Thyroid gland (tissue), 4 donors: Measurements from ENCODE around the gene NMT1. TPM values are rescaled to one million over a fixed set of nuclear protein-coding genes. Genes with fewer than 3 reads are reported as not detected.

Source experiments
- DNase-seq, 2 donors: peaks; one replicate each; pipeline ENCODE4 v3.0.0-alpha.2; 2019
- H3K27ac ChIP-seq, 3 donors: fragments of 200-600 bp; sonication (generic); 1 replicate in 2 of 3; 2 replicates in 1 of 3; pipeline ENCODE4 v1.5.1; 2016 to 2019; ENCODE audit warnings: mild to moderate bottlenecking in 1 of 3, moderate library complexity in 1 of 3
- H3K27me3 ChIP-seq: fragments of 200-600 bp; sonication (generic); one replicate; pipeline ENCODE4 v1.5.1; 2019
- H3K36me3 ChIP-seq, 2 donors: fragments of 200-600 bp; sonication (generic); one replicate each; pipeline ENCODE4 v1.5.1; 2016 to 2019
- H3K4me1 ChIP-seq, 2 donors: fragments of 200-600 bp; sonication (generic); one replicate each; pipeline ENCODE4 v1.5.1; 2017 to 2019
- H3K4me3 ChIP-seq, 3 donors: fragments of 200-600 bp; sonication (generic); replicated peaks in 1 of 3; 1 replicate in 2 of 3; 2 replicates in 1 of 3; pipeline ENCODE4 v1.5.1; 2016; ENCODE audit warnings: mild to moderate bottlenecking in 1 of 3
- H3K9me3 ChIP-seq: fragments of 200-600 bp; sonication (generic); one replicate; pipeline ENCODE4 v1.5.1; 2017
- POLR2A ChIP-seq, 2 donors: fragments of 450-650 bp; IDR thresholded peaks; one replicate each; pipeline ENCODE4 v1.6.1; 2017; ENCODE audit warnings: antibody characterized with exemption in 2 of 2, mild to moderate bottlenecking in 2 of 2, moderate library complexity in 1 of 2
- WGBS, 2 donors: methylation state at CpG; one replicate each; pipeline ENCODE4 v1.1.5; 2017; 5-methylcytosine and 5-hydroxymethylcytosine counted together
- intact Hi-C: fragments of 100-400 bp; cut with DNase I; formaldehyde crosslinking; loops from one replicate; pipeline ENCODE4 v1.15.1; 2023
- total RNA-seq, 4 donors: library from RNA; depleted of rRNA; stranded (reverse); fragments of >200 nt; gene quantifications; one replicate each; pipeline ENCODE4 v1.2.3, GENCODE V29; 2016
- TF ChIP-seq, protein P1 (sequence below), 6 experiments: fragments of 200-600 bp in 3 of 6; fragments of 450-650 bp in 3 of 6; sonication (generic) in 3 of 6; IDR thresholded peaks; one replicate each; pipeline ENCODE4 v1.5.1; 2016 to 2019; ENCODE audit warnings: antibody characterized with exemption in 6 of 6, mild to moderate bottlenecking in 2 of 6, inconsistent platforms in 1 of 6, moderate library complexity in 1 of 6

NMT1 gene
- total RNA-seq, 4 donors from 2014 or later = 71.7 to 98.9 (median 85.2) TPM

DNA sequence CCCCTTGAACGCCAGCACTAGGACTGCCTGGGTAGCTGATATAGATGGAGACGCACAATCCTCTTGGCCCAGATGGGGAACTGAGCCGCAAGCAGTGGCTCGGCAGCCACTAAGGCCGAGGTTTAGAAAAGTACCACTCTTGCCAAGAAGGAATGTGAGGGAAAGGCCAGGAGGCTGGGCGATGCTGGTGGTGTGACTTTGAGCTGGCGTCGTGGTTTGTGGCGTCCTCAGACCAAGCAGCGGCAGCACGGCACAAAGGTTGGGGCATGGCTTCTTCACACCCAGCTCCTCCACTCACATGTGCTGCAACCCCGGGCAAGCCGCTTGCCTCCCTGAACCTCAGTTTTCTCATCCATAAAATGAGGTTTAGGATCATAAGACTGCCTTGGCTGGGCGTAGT lies 25.3 kb upstream of the NMT1 start:
- Histone ChIP-seq H3K27me3 (no peaks in the 10 kb centered on the region), H3K4me3 (no peak overlapping the region), H3K27ac (no peak overlapping the region), H3K36me3 (peaks cover 14 to 20% of the 10 kb centered on the region in 2 donors), H3K4me1 (peaks cover 15 to 16% of the 10 kb centered on the region in 2 donors), H3K9me3 (no peaks in the 10 kb centered on the region)
- 94 to 96% methylated on average over 14 of the region's 14 CpGs for WGBS, 2 donors
- TF ChIP-seq POLR2A (IDR thresholded peaks at IDR 0.05) = no peak
- TF ChIP-seq, protein P1, sequence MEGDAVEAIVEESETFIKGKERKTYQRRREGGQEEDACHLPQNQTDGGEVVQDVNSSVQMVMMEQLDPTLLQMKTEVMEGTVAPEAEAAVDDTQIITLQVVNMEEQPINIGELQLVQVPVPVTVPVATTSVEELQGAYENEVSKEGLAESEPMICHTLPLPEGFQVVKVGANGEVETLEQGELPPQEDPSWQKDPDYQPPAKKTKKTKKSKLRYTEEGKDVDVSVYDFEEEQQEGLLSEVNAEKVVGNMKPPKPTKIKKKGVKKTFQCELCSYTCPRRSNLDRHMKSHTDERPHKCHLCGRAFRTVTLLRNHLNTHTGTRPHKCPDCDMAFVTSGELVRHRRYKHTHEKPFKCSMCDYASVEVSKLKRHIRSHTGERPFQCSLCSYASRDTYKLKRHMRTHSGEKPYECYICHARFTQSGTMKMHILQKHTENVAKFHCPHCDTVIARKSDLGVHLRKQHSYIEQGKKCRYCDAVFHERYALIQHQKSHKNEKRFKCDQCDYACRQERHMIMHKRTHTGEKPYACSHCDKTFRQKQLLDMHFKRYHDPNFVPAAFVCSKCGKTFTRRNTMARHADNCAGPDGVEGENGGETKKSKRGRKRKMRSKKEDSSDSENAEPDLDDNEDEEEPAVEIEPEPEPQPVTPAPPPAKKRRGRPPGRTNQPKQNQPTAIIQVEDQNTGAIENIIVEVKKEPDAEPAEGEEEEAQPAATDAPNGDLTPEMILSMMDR (IDR thresholded peaks at IDR 0.05) = no peak
- intact Hi-C loops = no loop called here
- DNase-seq = no peak

DNA sequence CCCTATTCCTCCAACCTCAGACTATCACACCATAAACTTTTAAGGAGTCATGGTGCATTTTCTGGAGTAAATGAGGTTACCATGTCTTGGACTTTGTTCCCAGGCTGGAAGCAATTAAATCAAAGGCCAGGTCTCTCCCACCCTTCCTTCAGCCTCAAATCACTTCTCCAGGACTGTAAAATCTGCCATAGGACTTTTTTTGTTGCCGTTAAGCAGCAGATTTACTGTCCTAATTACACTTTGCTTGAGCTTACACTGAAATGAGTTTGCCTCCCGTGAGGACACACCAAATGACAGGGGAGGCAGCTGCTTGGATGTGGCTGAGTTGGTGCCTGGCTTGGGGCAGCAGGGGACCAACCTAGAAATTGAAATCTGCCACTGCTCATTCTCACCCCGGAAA lies 24.4 kb upstream of the NMT1 start:
- Histone ChIP-seq H3K9me3 (no peaks in the 10 kb centered on the region), H3K4me3 (no peak overlapping the region), H3K4me1 (peaks cover 15 to 16% of the 10 kb centered on the region in 2 donors), H3K27me3 (no peaks in the 10 kb centered on the region), H3K36me3 (peaks cover 13 to 16% of the 10 kb centered on the region in 2 donors), H3K27ac (no peak overlapping the region)
- WGBS, 2 donors = 76 to 87% methylated on average over 3 of the region's 3 CpGs
- intact Hi-C loops = no loop called here
- TF ChIP-seq POLR2A (IDR thresholded peaks at IDR 0.05) = no peak
- TF ChIP-seq, protein P1 (IDR thresholded peaks at IDR 0.05) = no peak
- DNase-seq = no peak

DNA sequence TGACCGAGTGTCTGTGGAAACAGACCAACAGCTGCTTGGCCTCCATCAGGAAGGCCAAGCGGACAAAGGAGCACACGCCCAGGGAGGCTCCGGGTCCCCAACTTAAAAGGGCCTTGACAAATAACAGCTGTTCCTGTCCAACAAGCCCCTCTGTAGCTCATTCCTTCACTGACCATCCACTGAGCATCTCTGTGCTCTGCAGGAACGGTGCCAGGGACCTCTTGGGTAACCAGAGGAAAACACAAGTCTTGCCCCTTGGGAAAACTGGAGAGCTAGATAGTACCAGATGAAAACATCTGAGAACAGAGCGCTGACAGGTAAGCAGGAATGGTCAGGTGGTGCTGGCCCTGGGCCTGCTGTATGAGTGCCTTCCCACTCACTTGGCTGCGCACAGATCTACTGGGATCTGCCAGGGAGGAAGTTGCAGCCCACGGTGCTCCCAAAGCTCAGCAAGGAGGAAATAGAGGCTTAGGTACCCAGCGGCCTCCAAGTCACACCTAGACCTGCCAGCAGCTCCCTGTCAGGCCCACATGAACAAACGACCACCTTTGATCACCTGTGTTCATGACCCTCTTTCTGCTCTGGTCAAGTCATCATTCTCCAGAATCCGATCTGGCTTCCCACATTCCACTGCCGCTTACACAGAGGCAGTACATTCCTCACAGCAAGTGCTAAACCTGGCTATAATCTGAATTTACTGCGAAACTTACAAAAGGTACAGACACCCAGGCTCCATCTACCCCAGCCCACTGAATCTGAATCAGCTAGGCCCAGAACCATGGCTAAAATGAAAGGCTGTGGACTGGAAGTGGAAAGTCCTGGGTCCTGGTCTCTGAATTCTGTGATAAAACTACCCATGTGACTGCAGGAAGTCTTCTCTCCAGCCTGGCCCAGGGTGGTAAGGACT lies 22.1 kb upstream of the NMT1 start:
- Histone ChIP-seq H3K4me1 (peaks cover 33 to 36% of the 10 kb centered on the region in 2 donors), H3K27me3 (no peaks in the 10 kb centered on the region), H3K27ac (peak overlapping the region; percentile 58 to 77 (median 65)), H3K4me3 (no peak overlapping the region), H3K9me3 (no peaks in the 10 kb centered on the region), H3K36me3 (peaks cover 3 to 4% of the 10 kb centered on the region in 2 donors)
- intact Hi-C loops = no loop called here
- DNase-seq = peak; percentile 87 to 92
- 62 to 75% methylated on average over 12 to 13 of the region's 13 CpGs for WGBS, 2 donors
- TF ChIP-seq, protein P1 (IDR thresholded peaks at IDR 0.05) = no peak
- TF ChIP-seq POLR2A (IDR thresholded peaks at IDR 0.05) = peak in 1 of 2 donors; percentile 22

DNA sequence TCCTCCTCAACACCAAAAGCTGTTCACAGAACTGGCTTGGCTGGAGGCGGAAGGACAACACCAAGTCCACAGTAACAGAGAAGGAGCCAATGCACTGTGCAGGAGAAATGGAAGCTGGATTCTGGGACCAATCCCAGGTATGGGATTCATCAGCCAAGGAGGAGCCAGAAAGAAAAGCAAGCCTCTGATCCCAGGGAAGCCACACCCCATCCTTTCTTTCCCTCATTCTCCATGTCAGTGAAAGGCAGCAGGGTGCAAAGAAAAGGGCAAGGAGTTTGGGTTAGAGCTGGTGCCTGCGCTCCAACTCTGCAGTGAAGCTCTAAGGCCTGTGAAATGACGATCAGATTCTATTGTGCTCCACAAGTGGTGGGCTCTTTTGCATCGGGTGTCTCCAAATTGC lies 20.7 kb upstream of the NMT1 start:
- H3K36me3 ChIP-seq = no peaks in the 10 kb centered on the region
- H3K27ac ChIP-seq = no peak overlapping the region
- TF ChIP-seq POLR2A (IDR thresholded peaks at IDR 0.05) = no peak
- TF ChIP-seq, protein P1 (IDR thresholded peaks at IDR 0.05) = no peak
- no peaks in the 10 kb centered on the region for H3K27me3 ChIP-seq
- no peak overlapping the region for H3K4me3 ChIP-seq
- H3K4me1 ChIP-seq = peaks cover 33 to 39% of the 10 kb centered on the region in 2 donors
- WGBS, 2 donors = 83 to 86% methylated on average over 4 of the region's 4 CpGs
- DNase-seq = no peak
- H3K9me3 ChIP-seq = no peaks in the 10 kb centered on the region
- intact Hi-C loops = no loop called here
